Heart left ventricle (tissue), 13 donors: ENCODE measurements around the gene MPRIP.
"Not testable (repeated sequence)": the region's sequence is repeated elsewhere in the genome, so short reads cannot be mapped to it uniquely, and the experiment has no call there.

ENCODE experiments used
- POLR2A ChIP-seq, 2 donors: fragments of 450-650 bp; IDR thresholded peaks; one replicate each; pipeline ENCODE4 v1.6.1; 2017; ENCODE audit warnings: antibody characterized with exemption in 2 of 2, mild to moderate bottlenecking in 2 of 2, moderate library complexity in 2 of 2
- TF ChIP-seq, protein P1 (sequence below), 12 donors: fragments of 200-600 bp; sonication (generic) in 4 of 12; IDR thresholded peaks; one replicate each; pipeline versions ENCODE4 v1.5.0 to v1.8.0; 2018 to 2022; ENCODE audit warnings: antibody characterized with exemption in 12 of 12, mild to moderate bottlenecking in 5 of 12
- donor health status: ischemic (EF 13 %, LVEDD 7.1; RV severe dilation, severe dysfunction).
- donor health status: DM: no; HTN: yes; CAD: no.
- donor health status: DM: no; HTN: no; CAD: no.
- donor health status: ischemic (EF 25% LVEDD 6.9; RV normal size, moderate dysfunction).
- donor health status: ischemic (EF 25% LVEDD 5.7; RV mildly dilated, moderate dysfunction).
- donor health status: ischemic (EF 35%, LVEDD 5.7; RV mildly dilated, moderate dysfunction).
- donor health status: nonischemic (EF 11% LVEDD 7.7; RV severe dilation, severe dysfunction).
- donor health status: DM: yes; HTN: yes; CAD: no.
- donor health status: PGD.
- donor health status: ischemic (EF 29% LVEDD 5.4; RV normal size, mild dysfunction).
- donor health status: nonischemic (EF 23%, LVEDD 6.1; RV moderate dilation, normal function).

DNA sequence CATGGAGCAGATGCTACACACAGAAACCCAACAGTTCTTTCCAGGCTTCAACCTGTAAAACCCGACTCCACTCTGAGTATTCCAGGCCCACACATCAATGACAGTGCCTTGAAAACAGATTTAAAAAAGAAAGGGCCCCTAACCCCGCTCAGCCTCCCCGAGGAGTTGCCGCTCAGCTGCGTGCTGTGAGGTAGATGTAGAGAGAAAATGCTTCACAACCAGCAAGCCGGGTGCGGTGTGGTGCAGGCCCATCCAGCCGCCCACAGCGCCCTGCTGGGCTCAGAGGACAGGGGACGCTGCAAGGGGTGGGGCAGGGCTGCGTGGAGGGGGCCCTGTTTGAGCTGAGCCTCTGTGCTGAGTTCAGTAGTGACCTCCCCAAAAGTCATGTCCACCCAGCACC lies 45.5 kb upstream of the MPRIP start:
- TF ChIP-seq, protein P1, sequence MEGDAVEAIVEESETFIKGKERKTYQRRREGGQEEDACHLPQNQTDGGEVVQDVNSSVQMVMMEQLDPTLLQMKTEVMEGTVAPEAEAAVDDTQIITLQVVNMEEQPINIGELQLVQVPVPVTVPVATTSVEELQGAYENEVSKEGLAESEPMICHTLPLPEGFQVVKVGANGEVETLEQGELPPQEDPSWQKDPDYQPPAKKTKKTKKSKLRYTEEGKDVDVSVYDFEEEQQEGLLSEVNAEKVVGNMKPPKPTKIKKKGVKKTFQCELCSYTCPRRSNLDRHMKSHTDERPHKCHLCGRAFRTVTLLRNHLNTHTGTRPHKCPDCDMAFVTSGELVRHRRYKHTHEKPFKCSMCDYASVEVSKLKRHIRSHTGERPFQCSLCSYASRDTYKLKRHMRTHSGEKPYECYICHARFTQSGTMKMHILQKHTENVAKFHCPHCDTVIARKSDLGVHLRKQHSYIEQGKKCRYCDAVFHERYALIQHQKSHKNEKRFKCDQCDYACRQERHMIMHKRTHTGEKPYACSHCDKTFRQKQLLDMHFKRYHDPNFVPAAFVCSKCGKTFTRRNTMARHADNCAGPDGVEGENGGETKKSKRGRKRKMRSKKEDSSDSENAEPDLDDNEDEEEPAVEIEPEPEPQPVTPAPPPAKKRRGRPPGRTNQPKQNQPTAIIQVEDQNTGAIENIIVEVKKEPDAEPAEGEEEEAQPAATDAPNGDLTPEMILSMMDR (IDR thresholded peaks at IDR 0.05), result not testable (repeated sequence)
- TF ChIP-seq POLR2A (IDR thresholded peaks at IDR 0.05), result not testable (repeated sequence)
